ENCODE data around the gene RPL38.

GRCh38 chr17:74220946-74221818 is 17.7 kb downstream of the RPL38 start:
- TF ChIP-seq CTCF (IDR thresholded peaks at IDR 0.05) (no peak), ZFX (IDR thresholded peaks at IDR 0.05; ENCODE audit: borderline replicate concordance) (no peak)

All from 22Rv1 (cell line).